ENCODE measurements around the gene CCR4.

GRCh38 chr3:33003308-33003707 is 51.9 kb downstream of the CCR4 start:
- TF ChIP-seq L3MBTL2 (conservative IDR thresholded peaks at IDR 0.05) (no peak), FOXA1 (IDR thresholded peaks at IDR 0.05) (no peak), BHLHE40 (IDR thresholded peaks at IDR 0.05; ENCODE audit: borderline replicate concordance) (no peak), SUZ12 (IDR thresholded peaks at IDR 0.05) (no peak), TARDBP (IDR thresholded peaks at IDR 0.05) (no peak), ARNT (IDR thresholded peaks at IDR 0.05) (no peak), SP1 (IDR thresholded peaks at IDR 0.05) (no peak), NFRKB (IDR thresholded peaks at IDR 0.05) (no peak), ZNF384 (IDR thresholded peaks at IDR 0.05) (no peak), FOXM1 (IDR thresholded peaks at IDR 0.05; ENCODE audit: borderline replicate concordance) (no peak), HDGF (IDR thresholded peaks at IDR 0.05; ENCODE audit: borderline replicate concordance) (no peak), ELF4 (IDR thresholded peaks at IDR 0.05) (no peak)
- TF ChIP-seq, protein P1, sequence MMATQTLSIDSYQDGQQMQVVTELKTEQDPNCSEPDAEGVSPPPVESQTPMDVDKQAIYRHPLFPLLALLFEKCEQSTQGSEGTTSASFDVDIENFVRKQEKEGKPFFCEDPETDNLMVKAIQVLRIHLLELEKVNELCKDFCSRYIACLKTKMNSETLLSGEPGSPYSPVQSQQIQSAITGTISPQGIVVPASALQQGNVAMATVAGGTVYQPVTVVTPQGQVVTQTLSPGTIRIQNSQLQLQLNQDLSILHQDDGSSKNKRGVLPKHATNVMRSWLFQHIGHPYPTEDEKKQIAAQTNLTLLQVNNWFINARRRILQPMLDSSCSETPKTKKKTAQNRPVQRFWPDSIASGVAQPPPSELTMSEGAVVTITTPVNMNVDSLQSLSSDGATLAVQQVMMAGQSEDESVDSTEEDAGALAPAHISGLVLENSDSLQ (IDR thresholded peaks at IDR 0.05), result no peak
